Kidney epithelial cell (primary cell): Measurements from ENCODE around the gene NUAK1. TPM values are rescaled to one million over a fixed set of nuclear protein-coding genes. Genes with fewer than 3 reads are reported as not detected.

ENCODE experiments used
- DNase-seq: peaks from one replicate; pipeline ENCODE4 v3.0.0-alpha.2; 2010; ENCODE audit warnings: low read depth
- H3K27me3 ChIP-seq: 2 replicates; pipeline ENCODE4 v1.6.0; 2011; ENCODE audit warnings: low read length; ENCODE audit not compliant: control insufficient read depth, insufficient read depth
- H3K36me3 ChIP-seq: 2 replicates; pipeline ENCODE4 v1.5.1; 2011; ENCODE audit warnings: low read length; ENCODE audit not compliant: control insufficient read depth, insufficient read depth
- H3K4me3 ChIP-seq: 2 replicates; pipeline ENCODE4 v1.5.1; 2011; ENCODE audit warnings: low read depth, mild to moderate bottlenecking, control low read depth, low read length
- CTCF ChIP-seq: IDR thresholded peaks from 2 replicates; pipeline ENCODE4 v1.5.1; 2011; ENCODE audit warnings: mild to moderate bottlenecking, moderate library complexity, low read length, control low read depth, inconsistent platforms; ENCODE audit not compliant: insufficient read depth, poor library complexity, severe bottlenecking
- total RNA-seq: library from RNA; depleted of rRNA; stranded (reverse); fragments of >200 nt; gene quantifications from 2 replicates; pipeline ENCODE4 v1.2.3, GENCODE V29; 2015

The NUAK1 gene
- total RNA-seq, 1 donor from 2014 or later, result 38.2 TPM

- H3K36me3 ChIP-seq, result no peaks in the 10 kb centered on the region
- no peak overlapping the region for H3K4me3 ChIP-seq
- no peaks in the 10 kb centered on the region for H3K27me3 ChIP-seq
- DNase-seq, result no peak
- peak; percentile 17 for TF ChIP-seq CTCF
These were observed 106.8 kb downstream of the NUAK1 start for GRCh38 chr12:106031761-106032622.

GRCh38 chr12:106030210-106031071 is 108.3 kb downstream of the NUAK1 start:
- H3K4me3 ChIP-seq, result no peak overlapping the region
- H3K27me3 ChIP-seq, result no peaks in the 10 kb centered on the region
- no peak for TF ChIP-seq CTCF
- DNase-seq, result peak; percentile 95
- no peaks in the 10 kb centered on the region for H3K36me3 ChIP-seq

GRCh38 chr12:106029532-106029931 is 109.2 kb downstream of the NUAK1 start:
- Histone ChIP-seq H3K27me3 (no peaks in the 10 kb centered on the region), H3K36me3 (no peaks in the 10 kb centered on the region), H3K4me3 (no peak overlapping the region)
- DNase-seq, result no peak
- no peak for TF ChIP-seq CTCF

GRCh38 chr12:106027911-106028310 is 110.8 kb downstream of the NUAK1 start:
- DNase-seq, result no peak
- TF ChIP-seq CTCF, result no peak
- H3K4me3 ChIP-seq, result no peak overlapping the region
- H3K27me3 ChIP-seq, result no peaks in the 10 kb centered on the region
- H3K36me3 ChIP-seq, result no peaks in the 10 kb centered on the region

- no peak for DNase-seq
- no peak overlapping the region for H3K4me3 ChIP-seq
- H3K36me3 ChIP-seq, result no peaks in the 10 kb centered on the region
- no peaks in the 10 kb centered on the region for H3K27me3 ChIP-seq
- TF ChIP-seq CTCF, result no peak
These were observed 111.5 kb downstream of the NUAK1 start for GRCh38 chr12:106027286-106027685.
